ENCODE measurements around the gene DMBX1. TPM values are rescaled to one million over a fixed set of nuclear protein-coding genes. Genes with fewer than 3 reads are reported as not detected.

Gene DMBX1
- total and polyA plus RNA-seq, 8 donors, result not detected

- peaks cover 0 to 51% (median 0%) of the 10 kb centered on the region in 3 donors for H3K27me3 ChIP-seq
- DNase-seq, result peak; percentile 58 to 71
- intact Hi-C loops (cut with DNase I; ENCODE audit: low total_unique reads), result no loop called here
- H3K4me3 ChIP-seq, result no peak overlapping the region
- H3K36me3 ChIP-seq, result no peaks in the 10 kb centered on the region
- no peaks in the 10 kb centered on the region for H3K9me3 ChIP-seq
- H3K27ac ChIP-seq, result peak overlapping the region in 2 of 5 donors; percentile 26 to 71
- peaks cover 11 to 20% (median 14%) of the 10 kb centered on the region in 4 donors for H3K4me1 ChIP-seq
- WGBS, 5 donors, result 8 to 20% (median 18%) methylated on average over 8 to 16 of the region's 16 CpGs
- no peak for TF ChIP-seq EP300 (IDR thresholded peaks at IDR 0.05)
- TF ChIP-seq POLR2A (IDR thresholded peaks at IDR 0.05), result no peak
- no peak for TF ChIP-seq POLR2AphosphoS5 (IDR thresholded peaks at IDR 0.05)
- no peak for TF ChIP-seq CTCF (IDR thresholded peaks at IDR 0.05)
These were observed 32.7 kb downstream of the DMBX1 start for GRCh38 chr1:46522184-46522968.

GRCh38 chr1:46522969-46523320 is 33.3 kb downstream of the DMBX1 start:
- Histone ChIP-seq H3K4me3 (no peak overlapping the region), H3K27ac (peak overlapping the region in 1 of 5 donors; percentile 71), H3K9me3 (no peaks in the 10 kb centered on the region), H3K4me1 (peaks cover 10 to 24% (median 14%) of the 10 kb centered on the region in 4 donors), H3K36me3 (no peaks in the 10 kb centered on the region), H3K27me3 (peaks cover 0 to 47% (median 0%) of the 10 kb centered on the region in 3 donors)
- WGBS, 5 donors, result 56 to 65% (median 61%) methylated on average over 13 of the region's 13 CpGs; no CpG with 5 or more reads in 1 of the 5 donors
- intact Hi-C loops (cut with DNase I; ENCODE audit: low total_unique reads), result no loop called here
- TF ChIP-seq POLR2AphosphoS5 (IDR thresholded peaks at IDR 0.05), result no peak
- no peak for TF ChIP-seq CTCF (IDR thresholded peaks at IDR 0.05)
- no peak for TF ChIP-seq EP300 (IDR thresholded peaks at IDR 0.05)
- no peak for TF ChIP-seq POLR2A (IDR thresholded peaks at IDR 0.05)
- DNase-seq, result no peak

GRCh38 chr1:46523496-46524353 is 34.1 kb downstream of the DMBX1 start:
- TF ChIP-seq POLR2AphosphoS5 (IDR thresholded peaks at IDR 0.05) (no peak), EP300 (IDR thresholded peaks at IDR 0.05) (no peak), POLR2A (IDR thresholded peaks at IDR 0.05) (no peak), CTCF (IDR thresholded peaks at IDR 0.05) (no peak)
- Histone ChIP-seq H3K27ac (no peak overlapping the region), H3K27me3 (peaks cover 0 to 46% (median 4%) of the 10 kb centered on the region in 3 donors), H3K4me3 (no peak overlapping the region), H3K36me3 (no peaks in the 10 kb centered on the region), H3K4me1 (peaks cover 10 to 28% (median 14%) of the 10 kb centered on the region in 4 donors), H3K9me3 (no peaks in the 10 kb centered on the region)
- 84 to 92% (median 91%) methylated on average over 10 to 11 of the region's 11 CpGs for WGBS, 5 donors
- intact Hi-C loops (cut with DNase I; ENCODE audit: low total_unique reads), result no loop called here
- DNase-seq, result no peak

- intact Hi-C loops (cut with DNase I; ENCODE audit: low total_unique reads), result loop anchor here (5.0 kb wide), 1 partner anchor 118 kb away; no protein-coding TSS in a partner anchor
These were observed 35.2 kb downstream of the DMBX1 start for GRCh38 chr1:46524843-46525242.

More at GRCh38 chr1:46524843-46525242, 35.2 kb downstream of the DMBX1 start:
- no peak for DNase-seq
- Histone ChIP-seq H3K27ac (no peak overlapping the region), H3K36me3 (no peaks in the 10 kb centered on the region), H3K27me3 (peaks cover 0 to 53% (median 13%) of the 10 kb centered on the region in 3 donors), H3K4me1 (peaks cover 10 to 28% (median 14%) of the 10 kb centered on the region in 4 donors), H3K4me3 (no peak overlapping the region), H3K9me3 (no peaks in the 10 kb centered on the region)
- TF ChIP-seq EP300 (IDR thresholded peaks at IDR 0.05) (no peak), POLR2A (IDR thresholded peaks at IDR 0.05) (no peak), POLR2AphosphoS5 (IDR thresholded peaks at IDR 0.05) (no peak), CTCF (IDR thresholded peaks at IDR 0.05) (no peak)
- 78 to 92% (median 85%) methylated on average over 5 of the region's 5 CpGs for WGBS, 5 donors

Measured in stomach (tissue), 9 donors.